HG03060 (cell line): Measurements from ENCODE around the gene BDKRB1.
"Not testable (repeated sequence)": the region's sequence is repeated elsewhere in the genome, so short reads cannot be mapped to it uniquely, and the experiment has no call there.

Source experiments
- ATAC-seq: cut with Tn5 transposase; IDR thresholded peaks from one replicate; pipeline ENCODE4 v1.9.1; 2021; ENCODE audit warnings: low read depth, moderate number of reproducible peaks; ENCODE audit not compliant: unreplicated experiment

The BDKRB1 gene

GRCh38 chr14:96232506-96232905 lies 23.5 kb upstream of the BDKRB1 start:
- no peak for ATAC-seq

- no peak for ATAC-seq
These were observed 22.3 kb upstream of the BDKRB1 start for GRCh38 chr14:96233661-96234060.

GRCh38 chr14:96235426-96235825 lies 20.6 kb upstream of the BDKRB1 start:
- ATAC-seq = no peak

GRCh38 chr14:96237641-96238040 lies 18.4 kb upstream of the BDKRB1 start:
- ATAC-seq = no peak

- ATAC-seq = no peak
These were observed 17.2 kb upstream of the BDKRB1 start for GRCh38 chr14:96238676-96239265.

- ATAC-seq = no peak
These were observed 16.3 kb upstream of the BDKRB1 start for GRCh38 chr14:96239711-96240141.

- ATAC-seq = no peak
These were observed 15.4 kb upstream of the BDKRB1 start for GRCh38 chr14:96240641-96241040.

GRCh38 chr14:96242126-96242525 lies 13.9 kb upstream of the BDKRB1 start:
- no peak for ATAC-seq

- no peak for ATAC-seq
These were observed 12.2 kb upstream of the BDKRB1 start for GRCh38 chr14:96243785-96244184.

GRCh38 chr14:96245074-96245473 lies 10.9 kb upstream of the BDKRB1 start:
- not testable (repeated sequence) for ATAC-seq

- no peak for ATAC-seq
These were observed 10.1 kb upstream of the BDKRB1 start for GRCh38 chr14:96245710-96246538.

- no peak for ATAC-seq
These were observed 9.5 kb upstream of the BDKRB1 start for GRCh38 chr14:96246539-96246847.

- no peak for ATAC-seq
These were observed 9.0 kb upstream of the BDKRB1 start for GRCh38 chr14:96247031-96247430.

- ATAC-seq = no peak
These were observed 7.0 kb upstream of the BDKRB1 start for GRCh38 chr14:96249029-96249428.

GRCh38 chr14:96250485-96250884 lies 5.5 kb upstream of the BDKRB1 start:
- ATAC-seq = no peak

- no peak for ATAC-seq
These were observed 4.3 kb upstream of the BDKRB1 start for GRCh38 chr14:96251656-96252155.

- ATAC-seq = no peak
These were observed 3.5 kb upstream of the BDKRB1 start for GRCh38 chr14:96252323-96252998.

GRCh38 chr14:96252999-96253539 lies 2.9 kb upstream of the BDKRB1 start:
- ATAC-seq = no peak

- no peak for ATAC-seq
These were observed 1.3 kb upstream of the BDKRB1 start for GRCh38 chr14:96254687-96255086.

- no peak for ATAC-seq
These were observed 397 bp downstream of the BDKRB1 start for GRCh38 chr14:96256407-96256806.

- ATAC-seq = no peak
These were observed 1.0 kb downstream of the BDKRB1 start for GRCh38 chr14:96257056-96257455.
